GM12872 (cell line): Measurements from ENCODE around the gene ARMC6.

Experiments used
- CTCF ChIP-seq: IDR thresholded peaks from 3 replicates; pipeline ENCODE4 v1.5.1; 2011; ENCODE audit warnings: low read depth, mild to moderate bottlenecking, low read length, moderate library complexity; ENCODE audit not compliant: insufficient read depth

The ARMC6 gene

GRCh38 chr19:19098703-19099632 is 65.6 kb downstream of the ARMC6 start:
- no peak for TF ChIP-seq CTCF

GRCh38 chr19:19101540-19101939 is 68.1 kb downstream of the ARMC6 start:
- no peak for TF ChIP-seq CTCF

GRCh38 chr19:19103167-19103566 is 69.8 kb downstream of the ARMC6 start:
- TF ChIP-seq CTCF, result no peak

GRCh38 chr19:19105365-19106055 is 72.1 kb downstream of the ARMC6 start:
- no peak for TF ChIP-seq CTCF

GRCh38 chr19:19106056-19106551 is 72.7 kb downstream of the ARMC6 start:
- no peak for TF ChIP-seq CTCF

GRCh38 chr19:19107654-19108053 is 74.3 kb downstream of the ARMC6 start:
- TF ChIP-seq CTCF, result no peak
